ENCODE data around the gene SH3BP4. TPM values are rescaled to one million over a fixed set of nuclear protein-coding genes. Genes with fewer than 3 reads are reported as not detected.
"Not testable (repeated sequence)": the region's sequence is repeated elsewhere in the genome, so short reads cannot be mapped to it uniquely, and the experiment has no call there.

Gene SH3BP4
- polyA plus RNA-seq, 1 donor (not counting 4 experiments of a cell fraction or from before 2014, with no cell fraction given) = 50.4 TPM

DNA sequence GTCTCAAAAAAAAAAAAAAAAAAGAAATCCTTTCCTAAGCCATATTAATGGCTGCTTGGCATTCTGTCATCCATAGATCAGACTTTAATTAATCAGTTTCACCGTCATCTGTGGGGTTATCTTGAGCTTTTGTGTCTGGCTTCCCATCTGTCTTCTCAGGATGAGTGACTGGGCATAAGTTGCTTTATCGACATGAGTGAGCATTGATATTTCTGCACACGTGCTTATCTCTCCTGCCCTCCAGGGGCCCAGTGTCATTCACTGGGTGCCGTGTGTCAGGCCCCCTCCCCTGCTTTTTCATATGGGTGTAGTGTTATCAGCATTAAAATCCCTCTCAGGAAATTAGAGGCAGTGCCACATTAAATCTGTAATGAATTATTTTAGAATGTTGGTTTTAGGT is 65.6 kb downstream of the SH3BP4 start:
- no peak overlapping the region for H3K4me3 ChIP-seq (ENCODE audit: control insufficient read depth in 2 of 3, extremely low read depth in 1 of 3, insufficient read depth in 2 of 3, low read depth in 1 of 3, low read length in 3 of 3)
- H3K4me2 ChIP-seq (ENCODE audit: control insufficient read depth, extremely low read depth, insufficient read depth, low read depth, low read length) = no peak overlapping the region
- H3K36me3 ChIP-seq (ENCODE audit: control insufficient read depth in 2 of 2, extremely low read depth in 1 of 2, insufficient read depth in 2 of 2, low read length in 2 of 2) = peaks cover 9 to 11% of the 10 kb centered on the region in 2 experiments
- H3K9ac ChIP-seq (ENCODE audit: control insufficient read depth, extremely low read depth, insufficient read depth, low read length) = no peak overlapping the region
- H3K27ac ChIP-seq (ENCODE audit: control insufficient read depth, insufficient read depth, low read length) = no peak overlapping the region
- DNase-seq (ENCODE audit: low read depth, low spot score) = no peak
- peaks cover 18% of the 10 kb centered on the region for H3K4me1 ChIP-seq (ENCODE audit: control insufficient read depth, extremely low read depth, insufficient read depth, low read length)
- dilution Hi-C loops (cut with MboI; ENCODE audit: extremely low pct_ligation_motif_present, low sequenced_read_pairs) = no loop called here
- no peak overlapping the region for H2AFZ ChIP-seq (ENCODE audit: control insufficient read depth, low read length)
- TF ChIP-seq, protein P1, sequence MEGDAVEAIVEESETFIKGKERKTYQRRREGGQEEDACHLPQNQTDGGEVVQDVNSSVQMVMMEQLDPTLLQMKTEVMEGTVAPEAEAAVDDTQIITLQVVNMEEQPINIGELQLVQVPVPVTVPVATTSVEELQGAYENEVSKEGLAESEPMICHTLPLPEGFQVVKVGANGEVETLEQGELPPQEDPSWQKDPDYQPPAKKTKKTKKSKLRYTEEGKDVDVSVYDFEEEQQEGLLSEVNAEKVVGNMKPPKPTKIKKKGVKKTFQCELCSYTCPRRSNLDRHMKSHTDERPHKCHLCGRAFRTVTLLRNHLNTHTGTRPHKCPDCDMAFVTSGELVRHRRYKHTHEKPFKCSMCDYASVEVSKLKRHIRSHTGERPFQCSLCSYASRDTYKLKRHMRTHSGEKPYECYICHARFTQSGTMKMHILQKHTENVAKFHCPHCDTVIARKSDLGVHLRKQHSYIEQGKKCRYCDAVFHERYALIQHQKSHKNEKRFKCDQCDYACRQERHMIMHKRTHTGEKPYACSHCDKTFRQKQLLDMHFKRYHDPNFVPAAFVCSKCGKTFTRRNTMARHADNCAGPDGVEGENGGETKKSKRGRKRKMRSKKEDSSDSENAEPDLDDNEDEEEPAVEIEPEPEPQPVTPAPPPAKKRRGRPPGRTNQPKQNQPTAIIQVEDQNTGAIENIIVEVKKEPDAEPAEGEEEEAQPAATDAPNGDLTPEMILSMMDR (optimal IDR thresholded peaks at IDR 0.05 in 1 of 3, IDR thresholded peaks at IDR 0.05 in 1 of 3, conservative IDR thresholded peaks at IDR 0.05 in 1 of 3; ENCODE audit: extremely low read depth in 1 of 3, insufficient read depth in 2 of 3, low read length in 3 of 3) = no peak
- TF ChIP-seq EZH2 (IDR thresholded peaks at IDR 0.05; ENCODE audit: low read length) = no peak
- no peaks in the 10 kb centered on the region for H3K27me3 ChIP-seq (ENCODE audit: control insufficient read depth, extremely low read depth, insufficient read depth, low read length)
- peaks cover 61% of the 10 kb centered on the region for H3K79me2 ChIP-seq (ENCODE audit: control insufficient read depth, insufficient read depth, low read length)
- H3K9me1 ChIP-seq (ENCODE audit: control insufficient read depth, extremely low read depth, insufficient read depth, low read length) = no peaks in the 10 kb centered on the region
- no peak for FAIRE-seq
- peaks cover 7% of the 10 kb centered on the region for H3K9me3 ChIP-seq (ENCODE audit: control insufficient read depth, low read depth, low read length)
- H4K20me1 ChIP-seq (ENCODE audit: control insufficient read depth, extremely low read depth, insufficient read depth, low read length) = no peaks in the 10 kb centered on the region

DNA sequence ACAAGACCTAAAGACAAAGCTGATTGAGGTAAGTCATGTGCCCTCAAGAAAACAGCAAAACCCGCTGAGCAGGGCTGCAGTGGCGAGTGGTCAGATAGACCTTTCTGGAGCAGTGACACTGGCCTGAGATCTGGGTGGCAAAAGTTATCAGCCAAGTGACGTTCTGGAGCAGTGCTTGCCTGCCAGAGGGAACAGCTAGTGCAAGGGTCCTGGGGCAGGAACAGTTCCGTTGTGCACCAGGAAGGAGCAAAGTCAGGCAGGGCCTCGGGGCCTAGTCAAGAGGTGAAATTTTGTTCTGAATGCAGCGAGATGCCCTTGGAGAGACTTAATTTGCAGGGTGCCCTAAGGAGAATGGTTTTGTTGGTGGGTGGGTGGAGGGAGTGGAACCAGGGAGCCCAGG is 67.0 kb downstream of the SH3BP4 start:
- FAIRE-seq = no peak
- Histone ChIP-seq H3K4me2 (ENCODE audit: control insufficient read depth, extremely low read depth, insufficient read depth, low read depth, low read length) (no peak overlapping the region), H3K27ac (ENCODE audit: control insufficient read depth, insufficient read depth, low read length) (no peak overlapping the region), H3K9me3 (ENCODE audit: control insufficient read depth, low read depth, low read length) (peaks cover 7% of the 10 kb centered on the region), H3K36me3 (ENCODE audit: control insufficient read depth in 2 of 2, extremely low read depth in 1 of 2, insufficient read depth in 2 of 2, low read length in 2 of 2) (peaks cover 4 to 7% of the 10 kb centered on the region in 2 experiments), H2AFZ (ENCODE audit: control insufficient read depth, low read length) (no peak overlapping the region), H3K4me3 (ENCODE audit: control insufficient read depth in 2 of 3, extremely low read depth in 1 of 3, insufficient read depth in 2 of 3, low read depth in 1 of 3, low read length in 3 of 3) (no peak overlapping the region), H3K79me2 (ENCODE audit: control insufficient read depth, insufficient read depth, low read length) (peaks cover 57% of the 10 kb centered on the region), H3K27me3 (ENCODE audit: control insufficient read depth, extremely low read depth, insufficient read depth, low read length) (no peaks in the 10 kb centered on the region), H4K20me1 (ENCODE audit: control insufficient read depth, extremely low read depth, insufficient read depth, low read length) (no peaks in the 10 kb centered on the region), H3K9me1 (ENCODE audit: control insufficient read depth, extremely low read depth, insufficient read depth, low read length) (no peaks in the 10 kb centered on the region), H3K9ac (ENCODE audit: control insufficient read depth, extremely low read depth, insufficient read depth, low read length) (no peak overlapping the region), H3K4me1 (ENCODE audit: control insufficient read depth, extremely low read depth, insufficient read depth, low read length) (peaks cover 32% of the 10 kb centered on the region)
- TF ChIP-seq, protein P1 (optimal IDR thresholded peaks at IDR 0.05 in 1 of 3, IDR thresholded peaks at IDR 0.05 in 1 of 3, conservative IDR thresholded peaks at IDR 0.05 in 1 of 3; ENCODE audit: extremely low read depth in 1 of 3, insufficient read depth in 2 of 3, low read length in 3 of 3) = no peak
- no peak for TF ChIP-seq EZH2 (IDR thresholded peaks at IDR 0.05; ENCODE audit: low read length)
- DNase-seq (ENCODE audit: low read depth, low spot score) = no peak
- dilution Hi-C loops (cut with MboI; ENCODE audit: extremely low pct_ligation_motif_present, low sequenced_read_pairs) = no loop called here

DNA sequence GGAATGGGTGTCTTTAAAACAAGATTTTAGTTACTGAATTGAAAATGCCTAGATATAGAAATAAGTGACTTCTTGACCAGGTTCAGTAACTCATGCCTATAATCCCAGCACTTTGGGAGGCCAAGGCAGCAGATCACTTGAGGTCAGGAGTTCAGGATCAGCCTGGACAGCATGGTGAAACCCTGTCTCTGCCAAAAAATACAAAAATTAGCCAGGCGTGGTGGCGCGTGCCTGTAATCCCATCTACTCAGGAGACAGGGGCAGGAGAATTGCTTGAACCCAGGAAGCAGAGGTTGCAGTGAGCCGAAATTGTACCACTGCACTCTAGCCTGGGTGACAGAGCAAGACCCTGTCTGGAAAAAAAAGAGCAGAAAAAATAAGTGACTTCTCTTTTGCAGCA is 68.3 kb downstream of the SH3BP4 start:
- H3K4me2 ChIP-seq (ENCODE audit: control insufficient read depth, extremely low read depth, insufficient read depth, low read depth, low read length); H3K9ac ChIP-seq (ENCODE audit: control insufficient read depth, extremely low read depth, insufficient read depth, low read length); H2AFZ ChIP-seq (ENCODE audit: control insufficient read depth, low read length); H3K27ac ChIP-seq (ENCODE audit: control insufficient read depth, insufficient read depth, low read length); H4K20me1 ChIP-seq (ENCODE audit: control insufficient read depth, extremely low read depth, insufficient read depth, low read length); H3K36me3 ChIP-seq (ENCODE audit: control insufficient read depth in 2 of 2, extremely low read depth in 1 of 2, insufficient read depth in 2 of 2, low read length in 2 of 2); H3K9me3 ChIP-seq (ENCODE audit: control insufficient read depth, low read depth, low read length); H3K4me3 ChIP-seq (ENCODE audit: control insufficient read depth in 2 of 3, extremely low read depth in 1 of 3, insufficient read depth in 2 of 3, low read depth in 1 of 3, low read length in 3 of 3); dilution Hi-C loops (cut with MboI; ENCODE audit: extremely low pct_ligation_motif_present, low sequenced_read_pairs); H3K27me3 ChIP-seq (ENCODE audit: control insufficient read depth, extremely low read depth, insufficient read depth, low read length); FAIRE-seq; DNase-seq (ENCODE audit: low read depth, low spot score); H3K9me1 ChIP-seq (ENCODE audit: control insufficient read depth, extremely low read depth, insufficient read depth, low read length): not testable (repeated sequence)
- Histone ChIP-seq H3K4me1 (ENCODE audit: control insufficient read depth, extremely low read depth, insufficient read depth, low read length) (peaks cover 45% of the 10 kb centered on the region), H3K79me2 (ENCODE audit: control insufficient read depth, insufficient read depth, low read length) (peaks cover 50% of the 10 kb centered on the region)
